B cell (primary cell): ENCODE measurements around the gene QRICH2. TPM values are rescaled to one million over a fixed set of nuclear protein-coding genes. Genes with fewer than 3 reads are reported as not detected.

Experiments
- ATAC-seq: fragments of 200-7000 bp; cut with Tn5 transposase; one replicate; pipeline ENCODE4 v1.10.0; 2021; ENCODE audit warnings: low read depth, mild to moderate bottlenecking, moderate number of reproducible peaks, moderate library complexity
- CTCF ChIA-PET: fragments of 350-600 bp; sonication (Branson Sonifier 250); formaldehyde crosslinking; loops from one replicate; lab custom pipeline; 2021; ENCODE audit warnings: antibody characterized with exemption, inconsistent platforms; lab: Charles Lee
- POLR2A ChIA-PET: fragments of 350-600 bp; sonication (Branson Sonifier 250); formaldehyde crosslinking; loops from one replicate; lab custom pipeline; 2021; ENCODE audit warnings: antibody characterized with exemption; lab: Charles Lee
- DNase-seq: peaks from one replicate; pipeline ENCODE4 v3.0.0; 2013
- H2AFZ ChIP-seq: 2 replicates; pipeline ENCODE4 v1.6.1; 2012; ENCODE audit warnings: mild to moderate bottlenecking, low read depth, low read length; ENCODE audit not compliant: insufficient read depth, poor library complexity, severe bottlenecking
- H3K27ac ChIP-seq, 2 donors: 1 replicate in 1 of 2; 2 replicates in 1 of 2; pipeline ENCODE4 v1.5.1; 2012 to 2013; ENCODE audit warnings: low read length in 2 of 2, mild to moderate bottlenecking in 2 of 2, moderate library complexity in 1 of 2
- H3K27me3 ChIP-seq, 4 experiments: fragments of 200-600 bp in 1 of 4; sonication (generic) in 1 of 4; replicated peaks in 1 of 4; 1 replicate in 2 of 4; 2 replicates in 2 of 4; pipeline versions ENCODE4 v1.6.1 to v1.7.0; 2013 to 2016; ENCODE audit warnings: low read length in 3 of 4, mild to moderate bottlenecking in 2 of 4, mixed read lengths in 1 of 4, moderate library complexity in 1 of 4; ENCODE audit not compliant: insufficient read depth in 4 of 4, control insufficient read depth in 3 of 4; ENCODE audit errors: control extremely low read depth in 1 of 4
- H3K36me3 ChIP-seq, 2 experiments: replicated peaks in 1 of 2; 1 replicate in 1 of 2; 2 replicates in 1 of 2; pipeline versions ENCODE4 v1.6.1 to v1.7.1; 2013; ENCODE audit warnings: low read length in 1 of 2; ENCODE audit not compliant: insufficient read depth in 2 of 2, control insufficient read depth in 1 of 2; ENCODE audit errors: control extremely low read depth in 1 of 2, extremely low read depth in 1 of 2
- H3K4me1 ChIP-seq, 2 donors: fragments of 200-600 bp in 1 of 2; sonication (generic) in 1 of 2; 1 replicate in 1 of 2; 2 replicates in 1 of 2; pipeline versions ENCODE4 v1.5.1 to v1.6.1; 2013 to 2017; ENCODE audit warnings: low read length in 2 of 2; ENCODE audit not compliant: control insufficient read depth in 2 of 2, insufficient read depth in 2 of 2
- H3K4me2 ChIP-seq: replicated peaks from 2 replicates; pipeline ENCODE3; 2012; ENCODE audit warnings: mild to moderate bottlenecking, low read depth, low read length; ENCODE audit not compliant: poor library complexity, severe bottlenecking
- H3K4me3 ChIP-seq, 5 experiments: fragments of 200-600 bp in 1 of 5; sonication (generic) in 1 of 5; 1 replicate in 3 of 5; 2 replicates in 2 of 5; pipeline versions ENCODE4 v1.5.1 to v1.7.0; 2011 to 2016; ENCODE audit warnings: low read length in 4 of 5, mild to moderate bottlenecking in 4 of 5, low read depth in 2 of 5, control low read depth in 1 of 5, moderate library complexity in 1 of 5; ENCODE audit not compliant: insufficient read depth in 1 of 5; ENCODE audit errors: control extremely low read depth in 1 of 5, extremely low read depth in 1 of 5
- H3K79me2 ChIP-seq: fragments of 200-600 bp; sonication (generic); one replicate; pipeline ENCODE4 v1.6.0; 2016; ENCODE audit warnings: low read length; ENCODE audit not compliant: control insufficient read depth, insufficient read depth
- H3K9ac ChIP-seq: fragments of 200-600 bp; sonication (generic); 2 replicates; pipeline ENCODE4 v1.6.1; 2017; ENCODE audit warnings: mild to moderate bottlenecking, low read length, moderate library complexity
- H3K9me3 ChIP-seq, 3 donors: one replicate each; pipeline versions ENCODE4 v1.6.1 to v1.7.1; 2013; ENCODE audit warnings: low read length in 2 of 3; ENCODE audit not compliant: control insufficient read depth in 2 of 3, insufficient read depth in 1 of 3; ENCODE audit errors: control extremely low read depth in 1 of 3
- H4K20me1 ChIP-seq: 2 replicates; pipeline ENCODE4 v1.6.0; 2012; ENCODE audit warnings: mild to moderate bottlenecking, low read length; ENCODE audit not compliant: insufficient read depth, control insufficient read depth, poor library complexity, severe bottlenecking
- H3K27ac Mint-ChIP-seq: one replicate; pipeline ENCODE4 v1.8.0; 2021; ENCODE audit warnings: mixed read lengths
- H3K27me3 Mint-ChIP-seq: one replicate; pipeline ENCODE4 v1.8.0; 2021; ENCODE audit warnings: mixed read lengths
- H3K4me1 Mint-ChIP-seq: one replicate; pipeline ENCODE4 v1.8.0; 2021; ENCODE audit warnings: mixed read lengths
- H3K4me3 Mint-ChIP-seq: one replicate; pipeline ENCODE4 v1.8.0; 2021; ENCODE audit warnings: mixed read lengths
- H3K9me3 Mint-ChIP-seq: one replicate; pipeline ENCODE4 v1.8.0; 2022; ENCODE audit warnings: mixed read lengths; ENCODE audit not compliant: insufficient read depth
- CTCF ChIP-seq: fragments of 200-600 bp; IDR thresholded peaks from one replicate; pipeline ENCODE4 v1.8.0; 2022; ENCODE audit warnings: antibody characterized with exemption, mild to moderate bottlenecking
- EZH2 ChIP-seq: IDR thresholded peaks from 2 replicates; pipeline ENCODE4 v1.6.1; 2012; ENCODE audit warnings: borderline replicate concordance, low read depth, mild to moderate bottlenecking, moderate library complexity, low read length; ENCODE audit not compliant: insufficient read depth, poor library complexity, severe bottlenecking
- WGBS: methylation state at CpG from one replicate; pipeline ENCODE4 v1.1.5; 2013; ENCODE audit warnings: missing lambda C conversion rate; ENCODE audit not compliant: insufficient coverage; 5-methylcytosine and 5-hydroxymethylcytosine counted together
- intact Hi-C: fragments of 100-400 bp; cut with micrococcal nuclease; formaldehyde crosslinking; loops from one replicate; pipeline ENCODE4 v1.10.0; 2022
- polyA plus RNA-seq: library from polyadenylated mRNA; depleted of rRNA; stranded (reverse); fragments of >200 nt; gene quantifications from 2 replicates; pipeline ENCODE4 v1.2.3, GENCODE V29; 2012
- total RNA-seq, 2 donors: library from RNA; stranded (reverse); fragments of 120-200 nt in 1 of 2; gene quantifications; 1 replicate in 1 of 2; 2 replicates in 1 of 2; pipeline versions ENCODE4 v1.2.3 to v1.2.4, GENCODE V29; 2013 to 2022

The QRICH2 gene
- total and polyA plus RNA-seq, 2 donors (not counting 1 experiment from before 2014, with no cell fraction given), result 4.4 to 4.5 TPM

GRCh38 chr17:76293106-76293505 is 15.0 kb downstream of the QRICH2 start:
- intact Hi-C loops, result no loop called here
- no peak overlapping the region for H3K27ac Mint-ChIP-seq
- no peaks in the 10 kb centered on the region for H3K9me3 Mint-ChIP-seq

GRCh38 chr17:76292567-76292966 is 15.5 kb downstream of the QRICH2 start:
- Histone ChIP-seq H4K20me1 (no peaks in the 10 kb centered on the region), H3K9me3 (no peaks in the 10 kb centered on the region), H3K27me3 (no peaks in the 10 kb centered on the region), H3K4me1 (no peaks in the 10 kb centered on the region), H3K4me2 (no peak overlapping the region), H3K27ac (no peak overlapping the region), H3K79me2 (no peaks in the 10 kb centered on the region), H3K9ac (no peak overlapping the region), H3K4me3 (no peak overlapping the region), H2AFZ (no peak overlapping the region), H3K36me3 (no peaks in the 10 kb centered on the region)
- POLR2A ChIA-PET, result no interaction called here
- Mint-ChIP-seq H3K27me3 (no peaks in the 10 kb centered on the region), H3K4me3 (no peak overlapping the region), H3K4me1 (no peaks in the 10 kb centered on the region), H3K27ac (no peak overlapping the region), H3K9me3 (no peaks in the 10 kb centered on the region)
- CTCF ChIA-PET, result no interaction called here
- WGBS, result 99% methylated on average over 4 of the region's 4 CpGs
- intact Hi-C loops, result no loop called here
- TF ChIP-seq EZH2, result no peak
- TF ChIP-seq CTCF, result no peak
- ATAC-seq, result no peak
- no peak for DNase-seq

More at GRCh38 chr17:76293106-76293505, 15.0 kb downstream of the QRICH2 start:
- no peaks in the 10 kb centered on the region for H3K27me3 ChIP-seq
- ATAC-seq (no peak), DNase-seq (no peak)
- 94% methylated on average over 7 of the region's 7 CpGs for WGBS
- H3K9me3 ChIP-seq, result no peaks in the 10 kb centered on the region
- no peaks in the 10 kb centered on the region for H3K36me3 ChIP-seq
- ChIA-PET CTCF (interaction anchor here (1.0 kb wide), 2 partner anchors 12 to 13 kb away, joined by 4 to 5 read pairs; no protein-coding TSS in a partner anchor), POLR2A (no interaction called here)
- no peak overlapping the region for H3K4me2 ChIP-seq
- no peak overlapping the region for H3K4me3 ChIP-seq
- no peaks in the 10 kb centered on the region for H4K20me1 ChIP-seq
- H2AFZ ChIP-seq, result no peak overlapping the region
- no peaks in the 10 kb centered on the region for H3K4me1 ChIP-seq
- H3K27me3 Mint-ChIP-seq, result no peaks in the 10 kb centered on the region
- TF ChIP-seq CTCF (no peak), EZH2 (no peak)
- no peak overlapping the region for H3K9ac ChIP-seq
- no peaks in the 10 kb centered on the region for H3K79me2 ChIP-seq
- no peak overlapping the region for H3K4me3 Mint-ChIP-seq
- H3K27ac ChIP-seq, result no peak overlapping the region
- no peaks in the 10 kb centered on the region for H3K4me1 Mint-ChIP-seq
